Kidney (tissue), 14 donors: ENCODE measurements around the gene ARFRP1. TPM values are rescaled to one million over a fixed set of nuclear protein-coding genes. Genes with fewer than 3 reads are reported as not detected.

ENCODE experiments used
- DNase-seq, 5 donors: peaks; one replicate each; pipeline ENCODE4 v3.0.0-alpha.2; 2013 to 2020
- FAIRE-seq: peaks from 2 replicates; lab custom pipeline; 2012; peaks lifted over from hg19 to GRCh38; lab: Jason Lieb, UNC
- H3K27ac ChIP-seq, 2 donors: one replicate each; pipeline ENCODE4 v1.7.0; 2013; ENCODE audit warnings: low read depth in 2 of 2, low read length in 2 of 2, inconsistent platforms in 1 of 2
- H3K27me3 ChIP-seq: one replicate; pipeline ENCODE4 v1.7.1; 2013; ENCODE audit warnings: low read length, inconsistent platforms; ENCODE audit not compliant: control insufficient read depth, insufficient read depth
- H3K36me3 ChIP-seq, 3 donors: one replicate each; pipeline versions ENCODE4 v1.7.0 to v1.7.1; 2013; ENCODE audit warnings: low read length in 3 of 3, control low read depth in 1 of 3, inconsistent platforms in 1 of 3; ENCODE audit not compliant: insufficient read depth in 3 of 3, control insufficient read depth in 2 of 3
- H3K4me1 ChIP-seq, 3 donors: one replicate each; pipeline versions ENCODE4 v1.7.0 to v1.7.1; 2013; ENCODE audit warnings: low read length in 3 of 3, inconsistent platforms in 1 of 3, low read depth in 1 of 3; ENCODE audit not compliant: control insufficient read depth in 2 of 3, insufficient read depth in 2 of 3
- H3K4me3 ChIP-seq, 3 donors: one replicate each; pipeline versions ENCODE4 v1.7.0 to v1.8.1; 2013; ENCODE audit warnings: low read length in 3 of 3, control low read depth in 1 of 3, inconsistent platforms in 1 of 3
- H3K9ac ChIP-seq, 3 donors: one replicate each; pipeline versions ENCODE4 v1.7.0 to v1.7.1; 2013; ENCODE audit warnings: low read length in 3 of 3, control low read depth in 1 of 3, inconsistent platforms in 1 of 3
- H3K9me3 ChIP-seq, 3 donors: one replicate each; pipeline versions ENCODE4 v1.7.0 to v1.7.1; 2013; ENCODE audit warnings: low read length in 3 of 3, control low read depth in 1 of 3, inconsistent platforms in 1 of 3; ENCODE audit not compliant: control insufficient read depth in 2 of 3, insufficient read depth in 1 of 3
- intact Hi-C: fragments of 100-400 bp; cut with DNase I; formaldehyde crosslinking; loops from one replicate; pipeline ENCODE4 v1.11.1; 2022
- polyA plus RNA-seq: library from polyadenylated mRNA; stranded (reverse); fragments of 350-450 nt; fragmentation: Illumina TruSeq; extraction: RNeasy Lipid Tissue Mini Kit (QIAGEN cat#74804); gene quantifications from one replicate; pipeline ENCODE4 v1.2.3, GENCODE V29; 2014; ENCODE audit warnings: low read depth, low replicate concordance; ENCODE audit not compliant: insufficient read depth
- total RNA-seq: library from RNA; stranded (reverse); fragmentation: NEBNext Ultra II Directional; extraction: Animal tissue kit (Norgen Biotek cat#: 25700); gene quantifications from one replicate; pipeline ENCODE4 v1.2.1, GENCODE V29; 2021
- TF ChIP-seq, protein P1 (sequence below): IDR thresholded peaks from 3 replicates; pipeline ENCODE4 v1.5.1; 2012; ENCODE audit warnings: mild to moderate bottlenecking, moderate library complexity, borderline replicate concordance; ENCODE audit not compliant: insufficient read depth; ENCODE audit errors: extremely low read depth
- donor health status: control.
- donor health status: control.
- donor health status: control.
- donor health status: control.
- donor health status: control.
- donor health status: DM: yes; HTN: yes; CAD: no.
- donor health status: Normal renal cell carcinoma (clear cell type).

ARFRP1 gene
- total and polyA plus RNA-seq, 2 donors from 2014 or later = 60.6 to 71.2 TPM

DNA sequence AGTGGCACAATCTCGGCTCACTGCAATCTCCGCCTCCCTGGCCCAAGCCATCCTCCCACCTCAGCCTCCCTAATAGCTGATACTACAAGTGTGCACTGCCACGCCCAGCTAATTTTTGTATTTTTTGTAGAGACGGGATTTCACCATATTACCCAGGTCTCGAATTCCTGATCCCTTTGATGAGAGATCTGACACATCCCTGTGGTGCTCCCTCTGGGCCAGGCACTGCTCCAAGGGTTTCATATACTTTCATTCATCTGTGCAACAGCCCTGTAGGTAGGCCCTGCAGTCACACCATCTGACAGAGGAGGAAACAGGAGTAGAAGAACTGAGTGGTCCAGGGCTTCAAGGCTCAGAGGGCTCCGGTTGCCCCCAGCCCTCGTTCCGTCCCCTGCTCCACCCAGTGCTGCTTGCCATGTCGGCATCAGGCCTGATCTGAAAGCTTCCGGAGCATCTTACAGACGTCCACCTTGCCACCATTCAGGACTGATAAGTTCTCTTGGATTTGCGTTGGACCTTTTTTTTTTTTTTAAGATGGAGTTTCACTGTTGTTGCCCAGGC, 3.4 kb upstream of the ARFRP1 start:
- DNase-seq = no peak
- TF ChIP-seq, protein P1, sequence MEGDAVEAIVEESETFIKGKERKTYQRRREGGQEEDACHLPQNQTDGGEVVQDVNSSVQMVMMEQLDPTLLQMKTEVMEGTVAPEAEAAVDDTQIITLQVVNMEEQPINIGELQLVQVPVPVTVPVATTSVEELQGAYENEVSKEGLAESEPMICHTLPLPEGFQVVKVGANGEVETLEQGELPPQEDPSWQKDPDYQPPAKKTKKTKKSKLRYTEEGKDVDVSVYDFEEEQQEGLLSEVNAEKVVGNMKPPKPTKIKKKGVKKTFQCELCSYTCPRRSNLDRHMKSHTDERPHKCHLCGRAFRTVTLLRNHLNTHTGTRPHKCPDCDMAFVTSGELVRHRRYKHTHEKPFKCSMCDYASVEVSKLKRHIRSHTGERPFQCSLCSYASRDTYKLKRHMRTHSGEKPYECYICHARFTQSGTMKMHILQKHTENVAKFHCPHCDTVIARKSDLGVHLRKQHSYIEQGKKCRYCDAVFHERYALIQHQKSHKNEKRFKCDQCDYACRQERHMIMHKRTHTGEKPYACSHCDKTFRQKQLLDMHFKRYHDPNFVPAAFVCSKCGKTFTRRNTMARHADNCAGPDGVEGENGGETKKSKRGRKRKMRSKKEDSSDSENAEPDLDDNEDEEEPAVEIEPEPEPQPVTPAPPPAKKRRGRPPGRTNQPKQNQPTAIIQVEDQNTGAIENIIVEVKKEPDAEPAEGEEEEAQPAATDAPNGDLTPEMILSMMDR = no peak
- Histone ChIP-seq H3K27me3 (no peaks in the 10 kb centered on the region), H3K36me3 (peaks cover 2 to 22% (median 2%) of the 10 kb centered on the region in 3 donors), H3K9me3 (no peaks in the 10 kb centered on the region), H3K9ac (no peak overlapping the region), H3K27ac (no peak overlapping the region), H3K4me1 (peaks cover 0 to 17% (median 6%) of the 10 kb centered on the region in 3 donors), H3K4me3 (no peak overlapping the region)
- intact Hi-C loops = no loop called here
- FAIRE-seq = no peak

DNA sequence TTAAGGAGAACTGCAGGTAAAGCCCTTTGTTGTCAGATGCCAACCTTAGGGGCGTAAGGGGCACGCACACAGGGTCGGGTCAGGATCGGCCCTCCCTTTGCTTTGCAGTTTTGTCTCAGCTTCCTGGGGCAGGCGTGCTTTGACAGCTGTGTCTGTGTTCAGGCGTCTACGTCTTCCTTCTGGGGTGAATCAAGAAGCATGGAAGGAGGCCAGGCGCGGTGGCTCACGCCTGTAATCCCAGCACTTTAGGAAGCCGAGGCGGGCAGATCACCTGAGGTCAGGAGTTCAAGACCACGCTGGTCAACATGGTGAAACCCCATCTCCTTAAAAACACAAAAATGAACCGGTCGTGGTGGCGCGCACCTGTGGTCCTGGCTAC, 1.4 kb upstream of the ARFRP1 start:
- Histone ChIP-seq H3K27ac (no peak overlapping the region), H3K4me1 (peaks cover 0 to 17% (median 6%) of the 10 kb centered on the region in 3 donors), H3K27me3 (no peaks in the 10 kb centered on the region), H3K4me3 (peak overlapping the region in 2 of 3 donors; percentile 6 to 76), H3K9me3 (no peaks in the 10 kb centered on the region), H3K36me3 (peaks cover 4 to 40% (median 10%) of the 10 kb centered on the region in 3 donors), H3K9ac (no peak overlapping the region)
- DNase-seq (no peak), FAIRE-seq (no peak)
- intact Hi-C loops = no loop called here
- TF ChIP-seq, protein P1 = no peak

DNA sequence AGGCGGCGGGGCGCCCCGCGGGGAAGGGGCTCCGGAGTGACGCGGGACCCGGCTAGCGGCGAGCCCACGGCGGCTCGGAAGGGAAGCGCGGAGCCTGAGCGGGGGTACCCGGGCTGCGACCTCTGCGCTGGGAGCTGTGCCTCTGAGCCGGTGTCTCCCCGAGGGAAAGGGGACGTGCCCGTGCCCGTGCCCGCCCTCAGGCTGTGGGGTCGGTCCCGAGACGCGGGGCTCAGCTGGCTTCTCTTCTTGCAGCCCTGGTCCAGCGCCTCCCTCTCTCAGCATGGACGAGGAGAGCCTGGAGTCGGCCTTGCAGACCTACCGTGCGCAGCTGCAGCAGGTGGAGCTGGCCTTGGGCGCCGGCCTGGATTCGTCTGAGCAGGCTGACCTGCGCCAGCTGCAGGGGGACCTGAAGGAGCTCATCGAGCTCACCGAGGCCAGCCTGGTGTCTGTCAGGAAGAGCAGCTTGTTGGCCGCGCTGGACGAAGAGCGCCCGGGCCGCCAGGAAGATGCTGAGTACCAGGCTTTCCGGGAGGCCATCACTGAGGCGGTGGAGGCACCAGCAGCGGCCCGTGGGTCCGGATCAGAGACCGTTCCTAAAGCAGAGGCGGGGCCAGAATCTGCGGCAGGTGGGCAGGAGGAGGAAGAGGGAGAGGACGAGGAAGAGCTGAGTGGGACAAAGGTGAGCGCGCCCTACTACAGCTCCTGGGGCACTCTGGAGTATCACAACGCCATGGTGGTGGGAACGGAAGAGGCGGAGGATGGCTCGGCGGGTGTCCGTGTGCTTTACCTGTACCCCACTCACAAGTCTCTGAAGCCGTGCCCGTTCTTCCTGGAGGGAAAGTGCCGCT, 749 bp upstream of the ARFRP1 start:
- Histone ChIP-seq H3K4me3 (peak overlapping the region; percentile 48 to 76 (median 56)), H3K4me1 (peaks cover 0 to 17% (median 6%) of the 10 kb centered on the region in 3 donors), H3K9me3 (no peaks in the 10 kb centered on the region), H3K27ac (no peak overlapping the region), H3K9ac (peak overlapping the region in 1 of 3 donors; percentile 55), H3K36me3 (peaks cover 4 to 47% (median 10%) of the 10 kb centered on the region in 3 donors), H3K27me3 (no peaks in the 10 kb centered on the region)
- TF ChIP-seq, protein P1 = no peak
- DNase-seq (peak in 2 of 5 donors; percentile 62 to 79), FAIRE-seq (no peak)
- intact Hi-C loops = no loop called here
